ENCODE measurements around the gene PTPRT.

Gene PTPRT

DNA sequence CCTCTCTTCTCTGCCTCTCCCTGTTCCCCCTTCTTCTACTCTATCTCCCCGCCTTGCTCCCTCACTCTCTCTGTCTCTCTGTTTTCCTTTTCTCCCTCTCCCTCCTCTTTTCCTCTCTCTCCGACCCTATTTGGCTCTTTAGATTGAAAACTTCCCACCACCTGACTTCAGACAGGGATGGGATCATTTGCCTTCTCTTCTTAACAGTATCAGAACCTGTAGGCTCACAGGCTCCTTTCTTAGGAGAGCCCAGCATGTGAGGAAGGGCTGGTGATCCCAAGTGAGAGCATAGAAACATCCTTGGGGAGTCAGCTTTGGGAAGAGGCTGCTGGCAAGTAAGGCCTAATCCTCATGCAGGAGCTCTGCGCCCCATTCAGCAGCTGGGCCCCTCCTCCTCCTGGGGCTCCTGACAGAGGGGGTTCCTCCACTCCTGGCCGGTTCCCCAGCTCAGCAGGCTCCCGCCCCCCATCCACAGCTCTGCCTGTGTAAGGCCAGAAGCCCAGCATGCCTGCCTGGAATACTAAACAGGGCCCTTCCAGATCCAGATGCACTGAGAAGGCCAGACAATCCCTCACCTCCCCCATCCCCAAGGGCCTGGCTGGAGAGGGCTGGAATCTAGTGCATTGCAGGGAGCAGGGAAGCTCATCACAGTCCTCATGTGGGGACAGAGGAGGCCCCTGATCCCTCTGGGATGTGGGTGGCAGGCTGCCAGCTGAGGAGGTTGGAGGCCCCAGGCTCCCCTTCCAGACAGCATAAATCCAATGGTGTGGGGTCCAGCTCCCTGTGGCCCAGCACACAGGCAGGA is 93.4 kb downstream of the PTPRT start:
- DNase-seq: no peak

DNA sequence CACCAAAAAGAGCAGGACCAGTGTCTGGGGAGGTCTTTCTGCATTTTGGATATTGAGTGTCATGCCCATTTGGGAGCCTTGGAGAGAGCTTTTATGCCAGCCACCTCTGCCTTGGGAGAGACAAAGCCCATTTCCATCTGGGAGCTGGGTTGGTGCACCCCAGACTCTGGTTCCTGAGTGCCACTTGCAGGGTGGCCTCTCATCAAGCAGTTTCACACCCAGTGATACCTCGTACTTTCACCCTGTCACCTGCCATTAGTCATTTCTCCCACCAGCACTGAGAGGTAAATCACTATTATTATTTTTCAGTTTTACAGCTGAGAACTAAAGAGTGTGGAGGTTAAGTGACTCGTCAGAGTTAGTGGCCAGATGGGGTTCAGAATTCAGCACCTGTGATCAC is 94.7 kb downstream of the PTPRT start:
- no peak for DNase-seq

DNA sequence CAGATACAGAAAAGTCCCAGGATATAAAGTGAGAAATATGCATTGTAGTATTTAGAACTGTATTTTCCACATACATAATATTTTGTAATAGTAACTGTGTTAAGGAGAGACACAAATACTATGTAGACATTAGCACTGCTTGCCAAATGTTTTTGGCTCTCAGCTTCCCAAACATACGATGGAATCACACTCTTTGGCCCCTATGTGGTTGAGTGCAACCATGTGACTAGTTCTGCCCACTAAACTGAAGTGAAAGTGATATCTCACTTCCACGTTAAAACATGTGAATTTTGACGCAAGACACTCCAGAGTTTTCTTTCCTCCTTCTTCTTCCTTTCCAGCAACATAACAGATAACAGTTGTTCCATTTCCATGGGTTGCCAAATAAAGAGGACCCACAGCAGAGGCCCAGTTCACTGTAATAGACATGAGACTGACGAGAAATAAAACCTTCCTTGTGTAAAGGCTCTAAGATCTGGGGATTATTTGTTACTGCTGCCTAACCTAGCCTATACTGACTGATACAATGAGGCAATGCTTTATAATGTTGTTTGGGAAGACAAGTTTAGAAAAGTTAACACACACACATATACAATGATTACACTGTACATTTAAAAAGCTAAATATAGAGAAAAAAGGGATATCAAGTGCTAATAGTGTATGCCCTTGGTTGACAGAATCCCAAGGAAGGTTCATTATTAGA is 97.2 kb downstream of the PTPRT start:
- DNase-seq: no peak

DNA sequence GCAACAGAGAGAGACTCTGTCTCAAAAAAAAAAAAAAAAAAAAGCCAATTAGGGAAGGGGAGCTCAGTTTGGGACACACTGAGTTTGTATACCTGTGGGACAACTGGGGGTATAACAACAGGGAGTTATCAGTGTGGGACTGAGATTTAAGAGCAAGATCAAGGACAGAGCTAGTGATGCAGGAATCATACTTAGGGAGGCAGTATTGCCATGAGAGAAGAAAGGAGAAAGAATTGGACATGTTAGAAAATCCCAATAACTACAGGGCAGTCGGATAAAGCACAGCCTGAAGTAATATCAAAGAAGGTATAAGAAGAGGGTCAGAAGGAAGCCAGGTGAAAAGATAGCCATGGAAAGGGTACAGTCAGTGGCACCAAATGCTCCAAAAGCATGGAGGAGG is 121.2 kb downstream of the PTPRT start:
- no peak for DNase-seq

DNA sequence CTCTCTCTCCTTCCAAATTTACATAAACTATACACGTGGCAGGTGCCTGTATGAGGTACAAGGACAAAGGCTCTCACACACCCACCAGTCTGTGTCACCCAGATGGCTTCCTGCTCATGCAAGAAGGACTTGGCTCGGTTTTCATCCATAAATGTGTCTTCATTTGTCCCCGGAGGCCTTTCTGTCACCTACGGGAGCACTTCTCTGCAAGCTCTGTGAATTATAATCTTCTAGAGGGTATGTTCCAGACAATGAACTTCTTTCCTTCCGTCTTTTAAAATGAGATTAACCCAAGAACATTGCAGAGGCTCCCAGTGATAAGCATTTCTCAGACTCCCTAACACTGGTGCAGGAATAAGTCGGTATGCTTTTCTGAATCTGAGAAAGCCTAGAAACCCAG is 123.6 kb downstream of the PTPRT start:
- no peak for DNase-seq

DNA sequence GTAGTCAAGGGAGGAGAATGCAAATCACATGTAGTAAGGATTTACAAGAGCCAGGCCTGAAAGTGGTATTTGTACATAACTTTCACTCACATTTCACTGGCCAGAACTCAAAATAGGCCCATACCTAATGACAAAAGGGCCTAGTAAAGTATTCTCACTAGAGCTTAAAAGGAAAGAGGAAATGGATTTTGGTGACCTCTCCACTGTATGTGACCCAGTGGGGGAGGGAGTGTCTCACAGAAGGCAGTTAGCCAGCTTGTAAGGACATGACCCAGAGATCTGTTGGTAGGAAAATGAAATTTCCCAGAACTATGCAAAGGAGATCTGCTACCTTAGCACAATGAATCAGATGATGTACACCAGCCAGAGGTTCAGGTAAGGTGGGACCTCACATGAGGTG is 124.4 kb downstream of the PTPRT start:
- no peak for DNase-seq

DNA sequence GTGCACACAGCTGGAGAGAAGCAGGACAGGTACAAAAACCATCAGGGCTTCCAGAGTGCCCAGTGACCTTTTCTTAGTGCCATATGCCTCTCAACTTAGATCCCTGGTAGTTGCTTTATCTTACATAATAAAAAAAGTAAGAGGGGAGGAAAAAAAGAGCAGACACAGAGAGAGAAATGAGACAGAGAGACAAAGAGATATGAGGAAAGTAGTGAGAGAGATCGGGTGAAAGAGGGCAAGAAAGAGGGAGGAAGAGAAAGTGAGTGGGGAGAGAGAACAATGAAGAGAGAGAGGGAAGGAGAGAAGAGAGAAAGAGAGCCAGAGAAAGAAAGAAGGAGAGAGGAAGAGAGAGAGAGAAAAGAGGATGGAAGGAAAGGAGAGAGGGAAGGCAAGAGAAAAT is 131.6 kb downstream of the PTPRT start:
- DNase-seq: no peak

DNA sequence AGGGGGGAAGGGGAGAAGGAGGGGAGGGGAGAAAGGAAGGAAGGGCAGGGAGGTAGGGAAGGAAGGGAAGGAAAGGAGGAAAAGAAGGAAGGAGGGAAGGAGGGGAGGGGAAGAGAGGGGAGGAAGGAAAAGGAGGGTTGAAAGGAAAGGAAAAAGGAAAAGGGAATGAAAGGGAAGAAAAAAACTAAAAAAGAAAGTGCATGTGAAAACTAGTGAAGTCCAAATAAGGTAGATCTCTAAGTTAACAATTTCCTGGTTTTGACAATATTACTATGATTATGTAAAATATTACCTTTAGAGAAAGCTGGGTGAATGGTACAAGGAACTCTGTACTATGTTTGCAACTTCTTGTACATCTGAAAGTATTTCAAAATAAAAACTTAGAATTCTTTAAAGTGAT is 132.4 kb downstream of the PTPRT start:
- DNase-seq: no peak

DNA sequence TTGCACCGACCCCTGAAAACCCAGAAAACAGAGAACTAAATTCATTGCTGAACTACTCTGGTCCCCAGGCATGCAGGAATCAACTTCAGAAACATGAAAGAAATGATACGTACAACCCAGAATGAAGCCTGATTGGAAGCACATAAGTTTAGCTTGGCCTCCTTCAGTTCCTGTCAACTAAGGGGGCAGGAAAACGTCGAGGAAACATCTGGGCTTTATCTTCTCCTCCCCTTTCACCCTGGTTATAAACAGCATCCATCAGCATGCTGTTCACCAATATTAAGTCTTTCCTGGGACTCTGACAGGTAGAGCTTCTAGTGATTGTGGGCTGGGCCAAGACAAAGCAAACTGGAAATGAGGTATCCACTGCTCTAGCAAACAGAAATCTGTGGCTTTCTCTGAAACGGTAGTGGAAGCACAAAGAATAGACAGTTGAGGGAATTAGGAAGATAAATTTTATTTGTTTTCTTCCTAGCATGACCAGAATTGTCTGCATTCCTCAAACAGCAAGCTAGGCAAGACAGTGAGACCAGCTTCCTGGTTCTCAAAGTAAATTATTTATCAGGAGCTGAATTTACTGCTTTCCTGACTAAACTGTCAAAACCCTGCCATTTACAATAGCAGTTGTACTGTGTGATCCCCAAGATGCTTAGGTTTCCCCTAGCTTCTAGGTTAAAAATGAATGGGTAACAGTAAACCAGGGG is 134.4 kb downstream of the PTPRT start:
- no peak for DNase-seq

DNA sequence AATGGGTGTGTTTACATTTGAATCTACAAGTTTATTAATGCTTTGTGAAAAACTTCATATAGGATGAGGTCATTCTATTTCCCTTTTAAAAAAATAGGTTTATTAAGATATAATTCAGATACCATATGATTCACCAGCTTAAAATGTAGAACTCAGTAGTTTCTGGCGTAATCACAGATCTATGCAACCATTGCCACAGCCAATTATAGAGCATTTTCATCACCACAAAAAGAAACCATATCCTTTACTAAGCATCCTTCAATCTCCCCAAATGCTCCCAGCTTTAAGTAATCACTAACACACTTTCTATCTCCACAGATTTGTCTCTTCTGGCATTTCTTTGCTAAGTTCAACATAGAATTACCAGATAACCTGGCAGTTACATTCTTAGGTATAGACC is 137.2 kb downstream of the PTPRT start:
- DNase-seq: no peak

DNA sequence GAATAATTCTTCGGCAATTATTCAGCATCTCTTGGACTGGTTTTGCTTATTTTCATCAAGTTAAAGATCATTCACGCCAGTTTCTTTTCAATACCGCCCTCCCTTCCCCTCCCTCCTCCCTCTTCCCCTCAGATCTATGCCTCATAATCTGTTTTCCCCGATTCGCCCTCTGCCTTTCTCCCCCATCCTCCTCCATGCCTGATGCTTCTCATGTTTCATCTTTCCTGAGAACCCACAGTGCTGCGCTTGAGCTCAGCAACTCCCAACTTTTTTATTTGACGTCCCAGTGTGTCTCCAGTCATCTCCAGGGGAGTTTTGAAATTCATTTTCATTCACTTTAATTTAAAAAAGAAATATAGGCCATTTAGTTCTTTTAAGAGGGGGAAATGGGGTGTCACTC is 142.7 kb downstream of the PTPRT start:
- no peak for DNase-seq

DNA sequence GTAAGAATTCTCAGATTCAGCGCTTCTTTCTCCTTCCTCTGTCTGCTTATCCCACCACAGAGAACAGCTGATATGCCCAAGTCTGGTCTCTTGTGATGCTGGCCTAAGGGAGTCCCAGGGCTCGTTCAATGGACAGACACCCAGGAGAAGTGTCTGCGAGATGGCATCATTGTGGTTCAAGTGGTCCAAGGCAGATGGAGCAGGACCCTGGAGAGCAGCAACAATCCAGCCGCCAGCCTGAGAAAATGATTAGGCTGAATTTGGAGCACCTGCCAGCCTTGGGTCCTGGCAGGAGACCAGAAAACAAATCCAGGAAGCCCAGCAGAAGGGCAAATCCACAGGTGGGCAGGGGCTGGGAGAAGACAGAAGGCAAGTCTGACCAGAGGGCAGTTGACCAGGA is 145.8 kb downstream of the PTPRT start:
- DNase-seq: no peak

DNA sequence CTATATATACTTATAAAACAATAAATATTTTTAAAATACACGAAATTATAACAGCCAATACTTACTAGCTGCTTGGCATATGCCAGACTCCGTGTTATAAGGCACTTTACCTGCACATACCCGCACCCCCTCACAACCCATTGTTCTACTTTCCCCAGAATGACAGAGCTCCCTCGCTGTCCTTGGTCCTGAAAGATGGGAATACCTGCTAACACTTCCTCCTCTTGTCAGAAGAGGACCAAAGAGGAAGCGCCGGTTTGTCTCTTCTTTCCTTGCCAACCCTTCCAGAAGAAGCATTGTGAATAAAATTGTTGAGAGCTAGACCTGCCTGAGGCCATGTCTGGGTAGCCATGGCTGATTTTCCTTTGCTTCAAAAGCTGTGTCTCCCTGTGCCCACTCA is 149.3 kb downstream of the PTPRT start:
- DNase-seq: no peak

DNA sequence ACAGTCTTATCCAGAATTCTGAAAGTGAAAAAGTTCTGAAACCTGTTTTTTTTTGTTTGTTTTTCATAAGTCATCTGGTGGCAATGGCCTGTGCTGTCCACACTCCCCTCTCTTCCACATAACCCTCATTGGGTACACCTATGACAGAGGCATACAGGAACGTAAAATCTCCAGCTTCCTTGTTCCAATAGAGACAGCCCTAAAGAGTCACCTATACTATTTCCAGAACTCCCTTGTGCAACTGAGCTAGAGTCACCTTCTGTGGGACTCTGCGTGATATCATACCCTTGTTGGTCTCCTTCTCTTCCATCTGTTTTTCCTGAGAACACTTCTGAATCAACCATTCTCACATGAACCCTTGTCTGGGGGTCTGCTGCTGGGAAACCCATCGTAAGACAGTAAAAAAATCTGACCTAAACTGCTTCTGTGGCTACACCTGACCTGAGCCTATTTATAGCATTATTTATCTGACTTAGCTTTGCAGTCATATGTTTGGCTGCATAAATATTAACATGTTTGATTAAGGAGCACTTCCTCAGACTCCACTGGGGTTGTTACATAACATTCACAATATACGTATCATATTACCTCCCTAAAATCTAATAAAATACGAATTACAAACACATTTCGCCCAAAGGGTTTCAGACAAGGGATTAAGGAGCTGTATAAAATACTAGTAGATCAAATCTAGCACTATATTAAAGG is 151.9 kb downstream of the PTPRT start:
- no peak for DNase-seq

DNA sequence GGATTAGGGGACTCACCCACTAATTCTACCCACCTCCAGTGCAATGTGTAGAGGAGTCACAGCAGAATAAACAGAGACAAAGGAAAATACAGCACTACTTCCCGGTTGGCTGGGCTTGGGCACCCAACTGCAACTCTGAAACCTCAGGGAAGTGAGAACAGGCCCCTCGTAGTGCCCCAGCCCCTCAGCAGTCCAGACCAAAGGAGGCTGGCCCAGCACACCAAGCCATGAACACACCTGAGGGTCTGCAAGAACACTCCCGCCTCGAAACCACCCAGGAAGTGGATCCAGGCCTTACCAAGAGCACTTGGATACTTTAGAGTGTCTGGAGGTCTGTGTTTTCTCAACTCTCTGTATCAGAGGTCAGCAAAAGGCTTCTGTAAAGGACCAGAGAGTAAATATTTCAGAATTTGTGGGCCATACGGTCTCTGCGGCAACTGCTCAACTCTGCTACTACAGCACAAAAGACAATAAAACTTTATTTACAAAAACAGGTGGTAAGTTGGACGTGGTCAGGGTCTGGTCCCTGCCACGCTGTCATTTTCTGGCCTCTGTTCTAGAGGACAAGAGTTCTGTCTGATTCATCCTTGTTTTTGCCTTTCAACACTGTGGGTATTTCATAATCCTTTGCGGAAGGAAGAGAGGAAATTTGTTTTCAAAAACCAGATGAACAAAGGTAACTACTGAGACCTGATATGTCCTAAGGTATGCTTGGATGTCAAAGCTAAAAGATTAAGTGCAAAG is 154.6 kb downstream of the PTPRT start:
- no peak for DNase-seq

DNA sequence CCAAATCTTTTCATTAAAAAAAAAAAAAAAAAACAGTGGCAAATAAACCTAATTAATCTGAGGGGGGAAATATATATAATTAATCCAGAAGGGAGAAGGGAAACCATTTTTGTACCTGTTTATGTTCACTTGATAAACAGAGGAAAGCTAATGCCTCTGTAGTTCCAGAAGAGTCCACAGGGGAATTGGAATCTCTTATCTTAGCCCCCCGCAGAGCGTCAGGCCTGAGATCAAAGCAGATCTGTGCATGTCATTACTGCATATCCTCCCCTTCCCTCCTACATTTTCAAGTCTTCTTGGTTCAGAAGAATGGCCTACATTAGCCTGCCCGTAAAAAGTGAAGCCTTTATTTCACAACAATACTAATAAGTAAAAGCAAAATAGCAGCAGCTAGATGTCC is 157.2 kb downstream of the PTPRT start:
- DNase-seq: no peak

DNA sequence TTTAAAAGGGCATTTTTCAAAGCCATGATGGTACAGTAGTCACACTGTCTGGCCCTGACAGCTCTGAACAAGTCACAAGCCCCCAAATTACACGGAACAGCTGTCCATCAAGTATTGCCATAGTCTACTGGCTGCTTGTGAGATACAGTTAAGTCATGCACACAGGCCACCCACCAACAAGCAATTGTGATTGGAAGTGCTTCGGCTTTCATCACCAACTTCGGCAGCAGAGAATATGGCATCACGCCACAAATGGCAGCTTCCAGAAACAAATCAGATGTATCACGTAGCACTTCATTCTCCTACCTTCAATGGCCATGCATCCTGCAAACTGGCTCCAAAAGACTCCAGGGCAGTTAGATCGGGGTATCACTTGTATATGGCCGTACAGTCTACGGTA is 160.5 kb downstream of the PTPRT start:
- no peak for DNase-seq

DNA sequence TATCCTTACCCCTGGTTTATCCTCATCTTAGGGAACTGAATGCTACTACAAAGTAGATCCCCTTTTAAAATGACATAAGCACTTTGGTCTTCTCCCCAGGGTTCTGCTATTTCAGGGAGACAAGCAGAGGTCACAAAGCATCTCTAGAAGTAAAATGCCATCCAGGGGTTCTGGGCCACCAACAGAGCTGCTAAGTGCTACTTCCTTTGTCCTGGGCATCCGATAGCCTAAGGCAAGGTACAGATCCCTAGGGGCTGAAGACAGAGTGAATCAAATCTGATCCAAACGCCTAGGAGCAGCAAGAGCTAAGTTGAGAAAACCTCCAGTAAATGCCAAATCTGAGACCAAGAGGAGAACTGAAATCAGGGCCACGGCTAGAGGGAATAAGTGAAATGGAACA is 161.2 kb downstream of the PTPRT start:
- DNase-seq: no peak

DNA sequence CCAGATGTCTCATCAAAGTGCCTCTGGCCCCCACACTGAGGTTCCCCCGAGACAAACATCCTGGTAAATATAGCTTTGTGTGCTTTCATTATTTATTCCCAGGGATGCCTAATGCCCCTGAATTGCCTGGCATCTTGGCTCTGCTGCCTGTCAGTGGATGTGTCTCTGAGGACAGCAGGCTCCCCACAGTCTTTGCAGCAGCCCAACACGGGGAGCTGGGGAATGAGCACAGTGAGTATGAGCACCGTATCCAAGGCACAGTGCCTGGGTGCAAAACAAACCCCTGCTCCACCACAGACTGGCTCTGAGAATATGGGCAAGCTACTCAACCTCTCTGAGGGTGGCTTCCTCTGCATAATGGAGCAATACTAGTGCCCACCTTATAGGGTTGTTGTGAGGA is 165.9 kb downstream of the PTPRT start:
- no peak for DNase-seq

DNA sequence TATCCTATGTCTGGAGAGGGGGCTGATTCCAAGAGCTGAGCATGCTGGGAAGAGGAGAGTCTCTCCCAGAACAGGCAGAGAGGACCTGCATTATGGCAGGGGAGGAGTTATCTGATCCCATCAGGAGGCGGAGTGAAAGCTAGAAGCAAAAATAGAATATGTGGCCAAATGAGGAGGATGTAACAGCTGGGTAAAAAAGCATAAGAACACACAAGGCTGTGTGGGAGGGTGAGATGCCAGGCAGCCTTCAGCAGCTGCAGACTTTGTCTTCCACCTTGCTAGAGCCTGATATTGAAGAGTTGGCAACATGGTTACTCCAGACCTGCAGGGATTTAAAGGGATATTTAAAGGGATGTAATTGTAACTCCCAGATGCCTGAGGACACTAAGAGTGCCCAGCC is 167.1 kb downstream of the PTPRT start:
- no peak for DNase-seq

DNA sequence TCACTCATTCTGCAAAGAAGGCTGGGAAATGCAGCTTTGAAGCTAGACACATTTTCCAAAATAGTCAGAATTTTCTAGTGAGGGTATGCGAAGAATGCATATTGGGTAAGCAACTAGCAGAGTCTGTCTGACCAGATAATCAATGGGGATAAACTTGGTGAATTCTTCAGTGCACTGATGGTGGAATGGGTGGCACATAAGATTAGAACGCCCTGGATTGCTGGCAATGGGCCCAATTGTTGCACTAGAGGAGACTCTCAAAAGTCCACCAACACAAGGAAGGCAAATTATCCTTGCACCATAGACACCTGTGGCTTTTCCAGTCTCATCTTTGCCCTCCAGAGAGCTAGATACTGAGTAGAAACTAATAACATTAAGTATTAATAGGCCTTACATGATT is 167.6 kb downstream of the PTPRT start:
- no peak for DNase-seq

DNA sequence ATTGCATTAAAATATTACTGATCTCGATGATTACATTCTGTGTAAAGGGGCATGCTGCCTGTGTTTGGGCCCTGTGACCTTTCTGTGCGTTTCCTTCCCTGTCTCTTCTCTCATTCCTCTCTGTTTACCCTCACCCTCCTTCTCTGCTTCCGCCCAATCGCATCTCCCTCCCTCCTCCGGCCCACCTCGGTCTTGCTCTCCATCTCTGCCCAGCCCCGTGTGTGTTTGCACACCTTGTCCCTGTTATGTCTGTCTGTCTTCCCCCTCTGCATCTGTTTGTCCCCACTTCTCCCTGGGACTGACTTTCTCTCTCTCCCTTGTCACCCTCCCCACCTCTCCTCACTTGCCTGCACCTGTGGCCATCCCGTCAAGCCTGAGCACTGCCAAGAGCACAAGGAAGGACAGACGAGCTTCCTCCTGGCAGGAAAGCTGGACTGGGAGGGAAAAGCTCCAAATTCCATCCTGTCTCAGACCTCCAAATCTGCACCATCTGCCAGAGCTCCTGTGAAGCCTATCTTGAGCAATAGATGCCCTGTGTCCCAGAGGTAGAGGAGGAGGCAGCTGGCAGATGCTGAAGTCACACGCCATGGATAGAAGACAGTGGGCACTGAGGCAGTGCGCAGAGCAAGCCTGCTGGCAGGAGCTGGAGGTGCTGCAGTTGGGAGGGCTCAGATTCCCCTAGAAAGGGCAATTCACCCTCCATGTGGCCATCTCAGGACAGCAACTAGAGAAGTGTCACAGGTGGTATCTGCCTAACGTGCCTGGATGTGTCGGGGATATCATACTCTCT is 172.3 kb downstream of the PTPRT start:
- DNase-seq: no peak

Data from CD4-positive, alpha-beta T cell treated with Interleukin-1 beta for 1 hour (primary cell).